ENCODE results near the gene KCNJ5. TPM values are rescaled to one million over a fixed set of nuclear protein-coding genes. Genes with fewer than 3 reads are reported as not detected.

The KCNJ5 gene
- total RNA-seq, 2 donors from 2014 or later: 0.05 TPM; not detected in 1

GRCh38 chr11:128905345-128906184, 14.4 kb downstream of the KCNJ5 start:
- H3K4me3 Mint-ChIP-seq: peak overlapping the region; percentile 78 to 86
- H3K9me3 Mint-ChIP-seq: no peaks in the 10 kb centered on the region
- peak; percentile 70 to 76 for ATAC-seq (replicated peaks in 1 of 2)
- peaks cover 68% of the 10 kb centered on the region for H3K27me3 Mint-ChIP-seq (ENCODE audit: low read depth)
- peaks cover 7% of the 10 kb centered on the region for H3K4me1 Mint-ChIP-seq (ENCODE audit: low read depth)
- DNase-seq: peak; percentile 47 to 53
- H3K36me3 Mint-ChIP-seq (ENCODE audit: insufficient read depth in 2 of 2): no peaks in the 10 kb centered on the region
- H3K27ac Mint-ChIP-seq: peak overlapping the region; percentile 8

- ATAC-seq (replicated peaks in 1 of 2) (no peak), DNase-seq (no peak)
- peak overlapping the region; percentile 8 for H3K27ac Mint-ChIP-seq
- no peaks in the 10 kb centered on the region for H3K36me3 Mint-ChIP-seq (ENCODE audit: insufficient read depth in 2 of 2)
- peak overlapping the region; percentile 78 to 86 for H3K4me3 Mint-ChIP-seq
- peaks cover 73% of the 10 kb centered on the region for H3K27me3 Mint-ChIP-seq (ENCODE audit: low read depth)
- no peaks in the 10 kb centered on the region for H3K9me3 Mint-ChIP-seq
- peaks cover 7% of the 10 kb centered on the region for H3K4me1 Mint-ChIP-seq (ENCODE audit: low read depth)
Observed at GRCh38 chr11:128906185-128907050, 15.3 kb downstream of the KCNJ5 start.

GRCh38 chr11:128907585-128907984, 16.4 kb downstream of the KCNJ5 start:
- H3K36me3 Mint-ChIP-seq (ENCODE audit: insufficient read depth in 2 of 2): no peaks in the 10 kb centered on the region
- H3K27me3 Mint-ChIP-seq (ENCODE audit: low read depth): peaks cover 67% of the 10 kb centered on the region
- DNase-seq (no peak), ATAC-seq (replicated peaks in 1 of 2) (no peak)
- no peak overlapping the region for H3K4me3 Mint-ChIP-seq
- peaks cover 7% of the 10 kb centered on the region for H3K4me1 Mint-ChIP-seq (ENCODE audit: low read depth)
- no peaks in the 10 kb centered on the region for H3K9me3 Mint-ChIP-seq
- no peak overlapping the region for H3K27ac Mint-ChIP-seq

- DNase-seq (no peak), ATAC-seq (replicated peaks in 1 of 2) (peak in 1 of 2 donors; percentile 22)
- Mint-ChIP-seq H3K27me3 (ENCODE audit: low read depth) (peaks cover 59% of the 10 kb centered on the region), H3K9me3 (no peaks in the 10 kb centered on the region), H3K4me1 (ENCODE audit: low read depth) (peaks cover 7% of the 10 kb centered on the region), H3K4me3 (no peak overlapping the region), H3K36me3 (ENCODE audit: insufficient read depth in 2 of 2) (no peaks in the 10 kb centered on the region), H3K27ac (no peak overlapping the region)
Observed at GRCh38 chr11:128908391-128909246, 17.5 kb downstream of the KCNJ5 start.

DNA sequence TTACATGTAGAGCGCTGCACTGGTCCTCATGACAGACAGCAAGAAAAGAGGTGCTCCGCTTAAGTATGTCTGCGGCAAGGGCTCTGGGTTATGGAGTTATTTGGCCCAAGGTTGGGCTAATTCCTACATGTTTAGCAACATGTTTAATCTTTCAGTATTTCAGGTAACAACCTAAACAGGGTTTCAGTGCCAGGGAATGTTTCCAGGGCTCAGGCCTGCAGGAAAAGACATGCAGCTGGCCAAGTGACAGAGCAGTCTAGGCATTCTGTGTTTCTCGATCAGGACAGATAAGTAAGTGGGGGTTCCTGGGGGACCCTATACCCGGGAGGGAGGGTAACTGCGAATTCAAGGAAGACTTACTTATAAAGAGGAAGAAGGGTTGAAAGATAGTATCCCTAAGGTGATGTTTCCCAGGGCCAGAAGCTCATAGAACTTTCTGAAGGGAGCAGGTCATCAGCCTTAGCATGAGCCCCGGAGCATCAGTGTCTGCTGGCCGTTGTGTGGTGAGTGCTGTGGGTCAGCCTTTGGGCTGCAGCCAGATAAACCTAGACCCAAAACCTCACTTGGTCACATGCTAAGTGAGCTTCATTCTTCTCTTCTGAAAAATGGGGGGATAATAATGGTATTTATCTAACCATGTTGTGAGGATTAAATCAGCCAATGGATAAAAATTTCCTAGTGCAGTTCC, 18.4 kb downstream of the KCNJ5 start:
- Mint-ChIP-seq H3K9me3 (no peaks in the 10 kb centered on the region), H3K27me3 (ENCODE audit: low read depth) (peaks cover 50% of the 10 kb centered on the region), H3K4me1 (ENCODE audit: low read depth) (peaks cover 7% of the 10 kb centered on the region), H3K27ac (no peak overlapping the region), H3K4me3 (no peak overlapping the region), H3K36me3 (ENCODE audit: insufficient read depth in 2 of 2) (no peaks in the 10 kb centered on the region)
- ATAC-seq (replicated peaks in 1 of 2) (no peak), DNase-seq (no peak)

GRCh38 chr11:128910576-128910975, 19.4 kb downstream of the KCNJ5 start:
- no peaks in the 10 kb centered on the region for H3K9me3 Mint-ChIP-seq
- no peak overlapping the region for H3K27ac Mint-ChIP-seq
- ATAC-seq (replicated peaks in 1 of 2) (no peak), DNase-seq (no peak)
- no peaks in the 10 kb centered on the region for H3K36me3 Mint-ChIP-seq (ENCODE audit: insufficient read depth in 2 of 2)
- peaks cover 47% of the 10 kb centered on the region for H3K27me3 Mint-ChIP-seq (ENCODE audit: low read depth)
- peaks cover 7% of the 10 kb centered on the region for H3K4me1 Mint-ChIP-seq (ENCODE audit: low read depth)
- no peak overlapping the region for H3K4me3 Mint-ChIP-seq

- H3K4me1 Mint-ChIP-seq (ENCODE audit: low read depth): peaks cover 2% of the 10 kb centered on the region
- H3K27me3 Mint-ChIP-seq (ENCODE audit: low read depth): peaks cover 50% of the 10 kb centered on the region
- no peak overlapping the region for H3K27ac Mint-ChIP-seq
- no peaks in the 10 kb centered on the region for H3K36me3 Mint-ChIP-seq (ENCODE audit: insufficient read depth in 2 of 2)
- H3K4me3 Mint-ChIP-seq: no peak overlapping the region
- DNase-seq: no peak
- ATAC-seq (replicated peaks in 1 of 2): no peak
- no peaks in the 10 kb centered on the region for H3K9me3 Mint-ChIP-seq
Observed at GRCh38 chr11:128911239-128911638, 20.1 kb downstream of the KCNJ5 start.

- H3K4me1 Mint-ChIP-seq (ENCODE audit: low read depth): no peaks in the 10 kb centered on the region
- no peaks in the 10 kb centered on the region for H3K36me3 Mint-ChIP-seq (ENCODE audit: insufficient read depth in 2 of 2)
- no peak for DNase-seq
- no peak for ATAC-seq (replicated peaks in 1 of 2)
- H3K4me3 Mint-ChIP-seq: no peak overlapping the region
- H3K27ac Mint-ChIP-seq: no peak overlapping the region
- peaks cover 48% of the 10 kb centered on the region for H3K27me3 Mint-ChIP-seq (ENCODE audit: low read depth)
- no peaks in the 10 kb centered on the region for H3K9me3 Mint-ChIP-seq
Observed at GRCh38 chr11:128911701-128912100, 20.5 kb downstream of the KCNJ5 start.

- DNase-seq (no peak), ATAC-seq (replicated peaks in 1 of 2) (no peak)
- H3K27ac Mint-ChIP-seq: no peak overlapping the region
- H3K4me3 Mint-ChIP-seq: no peak overlapping the region
- no peaks in the 10 kb centered on the region for H3K36me3 Mint-ChIP-seq (ENCODE audit: insufficient read depth in 2 of 2)
- peaks cover 32% of the 10 kb centered on the region for H3K27me3 Mint-ChIP-seq (ENCODE audit: low read depth)
- H3K9me3 Mint-ChIP-seq: no peaks in the 10 kb centered on the region
- peaks cover 5% of the 10 kb centered on the region for H3K4me1 Mint-ChIP-seq (ENCODE audit: low read depth)
Observed at GRCh38 chr11:128913806-128914205, 22.6 kb downstream of the KCNJ5 start.

- H3K36me3 Mint-ChIP-seq (ENCODE audit: insufficient read depth in 2 of 2): no peaks in the 10 kb centered on the region
- DNase-seq (no peak), ATAC-seq (replicated peaks in 1 of 2) (peak in 1 of 2 donors; percentile 22)
- H3K27me3 Mint-ChIP-seq (ENCODE audit: low read depth): peaks cover 25% of the 10 kb centered on the region
- H3K9me3 Mint-ChIP-seq: no peaks in the 10 kb centered on the region
- no peak overlapping the region for H3K27ac Mint-ChIP-seq
- peaks cover 12% of the 10 kb centered on the region for H3K4me1 Mint-ChIP-seq (ENCODE audit: low read depth)
- H3K4me3 Mint-ChIP-seq: no peak overlapping the region
Observed at GRCh38 chr11:128914216-128915148, 23.3 kb downstream of the KCNJ5 start.

DNA sequence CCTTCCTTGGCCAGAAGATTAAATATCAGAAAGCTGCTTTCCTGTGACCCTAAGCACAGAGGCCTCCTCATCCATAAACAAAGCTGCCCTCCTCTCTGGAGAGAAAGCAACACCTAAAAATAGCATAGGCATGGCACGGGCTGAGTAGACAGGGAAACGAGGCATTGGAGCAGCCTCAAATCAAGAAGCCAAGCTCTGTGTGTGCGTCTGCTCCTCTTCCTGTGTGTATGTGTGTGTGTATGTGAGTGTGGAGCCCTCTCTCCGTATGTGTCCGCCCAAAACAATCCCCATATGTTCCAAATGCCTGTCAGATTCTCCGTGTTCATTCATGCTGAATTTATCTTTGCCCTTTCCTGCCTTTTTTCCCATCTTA, 24.0 kb downstream of the KCNJ5 start:
- no peak for ATAC-seq (replicated peaks in 1 of 2)
- no peak overlapping the region for H3K27ac Mint-ChIP-seq
- DNase-seq: no peak
- peaks cover 21% of the 10 kb centered on the region for H3K27me3 Mint-ChIP-seq (ENCODE audit: low read depth)
- H3K4me1 Mint-ChIP-seq (ENCODE audit: low read depth): peaks cover 16% of the 10 kb centered on the region
- H3K9me3 Mint-ChIP-seq: no peaks in the 10 kb centered on the region
- H3K4me3 Mint-ChIP-seq: no peak overlapping the region
- H3K36me3 Mint-ChIP-seq (ENCODE audit: insufficient read depth in 2 of 2): no peaks in the 10 kb centered on the region

Data from activated T-cell treated with anti-CD3 and anti-CD28 coated beads, Interleukin-2, amount 50 U/mL, for 72 hours (primary cell).